Thoracic aorta endothelial cell (primary cell): Measurements from ENCODE around the gene SLC47A2. TPM values are rescaled to one million over a fixed set of nuclear protein-coding genes. Genes with fewer than 3 reads are reported as not detected.

Experiments
- small RNA-seq: library from RNA; depleted of rRNA; stranded (forward); fragments of <200 nt; gene quantifications from one replicate; pipeline ENCODE3, GENCODE V24; 2012
- total RNA-seq: library from RNA; depleted of rRNA; stranded (reverse); fragments of >200 nt; gene quantifications from 2 replicates; pipeline ENCODE4 v1.2.3, GENCODE V29; 2012

SLC47A2 gene
- total RNA-seq = not detected in 2 replicates

GRCh38 chr17:19716108-19717030, at the start of gene SLC47A2:
SLC47A2 (minus strand) TSS chr17:19716584; CDS start chr17:19716555, 29 bp downstream.

GRCh38 chr17:19747829-19748806, 31.7 kb upstream of the SLC47A2 start, which contains the start of gene ALDH3A1:
ALDH3A1 (minus strand) TSS chr17:19748298; CDS start chr17:19745129, 3,169 bp downstream.

GRCh38 chr17:19648475-19649273, 67.7 kb downstream of the SLC47A2 start, which contains the start of gene ALDH3A2:
ALDH3A2 (plus strand) TSS chr17:19648751; CDS start chr17:19648972, 221 bp downstream.

Small RNAs within 50 kb of the gene (small RNA-seq; reads per million reads assigned to genes)
- not detected for gene RF00322

Other genes starting within 250 kb of the SLC47A2 start
- 8.6 and 15.4 TPM in 2 replicates for gene SLC47A1, start 182.7 kb downstream of the SLC47A2 start, total RNA-seq
- 87.0 and 112 TPM in 2 replicates for gene ALDH3A2, start 67.8 kb downstream of the SLC47A2 start, total RNA-seq
- 0.93 and 2.1 TPM in 2 replicates for gene ALDH3A1, start 31.7 kb upstream of the SLC47A2 start, total RNA-seq
- 12.0 and 20.7 TPM in 2 replicates for gene ULK2, start 151.4 kb upstream of the SLC47A2 start, total RNA-seq